Measurements from ENCODE around the gene ALPK1.
"Not testable (repeated sequence)": the region's sequence is repeated elsewhere in the genome, so short reads cannot be mapped to it uniquely, and the experiment has no call there.

Gene ALPK1

GRCh38 chr4:112381996-112382692, 85.0 kb downstream of the ALPK1 start:
- no peak for FAIRE-seq

GRCh38 chr4:112386071-112386470, 88.9 kb downstream of the ALPK1 start:
- FAIRE-seq: no peak

- no peak for FAIRE-seq
Measured at GRCh38 chr4:112402098-112402497, 104.9 kb downstream of the ALPK1 start.

GRCh38 chr4:112403101-112403945, 106.2 kb downstream of the ALPK1 start:
- FAIRE-seq: no peak

- FAIRE-seq: no peak
Measured at GRCh38 chr4:112410364-112410763, 113.2 kb downstream of the ALPK1 start.

GRCh38 chr4:112410804-112411203, 113.6 kb downstream of the ALPK1 start:
- FAIRE-seq: no peak

GRCh38 chr4:112411781-112412550, 114.8 kb downstream of the ALPK1 start:
- no peak for FAIRE-seq

- no peak for FAIRE-seq
Measured at GRCh38 chr4:112416464-112416863, 119.3 kb downstream of the ALPK1 start.

GRCh38 chr4:112418092-112418491, 120.9 kb downstream of the ALPK1 start:
- FAIRE-seq: no peak

- FAIRE-seq: no peak
Measured at GRCh38 chr4:112421911-112422310, 124.7 kb downstream of the ALPK1 start.

- FAIRE-seq: no peak
Measured at GRCh38 chr4:112422644-112423043, 125.5 kb downstream of the ALPK1 start.

GRCh38 chr4:112423591-112423990, 126.4 kb downstream of the ALPK1 start:
- FAIRE-seq: no peak

- no peak for FAIRE-seq
Measured at GRCh38 chr4:112425823-112426222, 128.7 kb downstream of the ALPK1 start.

- FAIRE-seq: no peak
Measured at GRCh38 chr4:112426416-112426815, 129.2 kb downstream of the ALPK1 start.

- no peak for FAIRE-seq
Measured at GRCh38 chr4:112431158-112431557, 134.0 kb downstream of the ALPK1 start.

- no peak for FAIRE-seq
Measured at GRCh38 chr4:112436987-112437386, 139.8 kb downstream of the ALPK1 start.

GRCh38 chr4:112442226-112442625, 145.1 kb downstream of the ALPK1 start:
- not testable (repeated sequence) for FAIRE-seq

GRCh38 chr4:112448306-112449132, 151.3 kb downstream of the ALPK1 start:
- no peak for FAIRE-seq

- no peak for FAIRE-seq
Measured at GRCh38 chr4:112449708-112450107, 152.5 kb downstream of the ALPK1 start.

- FAIRE-seq: no peak
Measured at GRCh38 chr4:112451104-112451503, 153.9 kb downstream of the ALPK1 start.

- FAIRE-seq: no peak
Measured at GRCh38 chr4:112451831-112452230, 154.7 kb downstream of the ALPK1 start.

- no peak for FAIRE-seq
Measured at GRCh38 chr4:112453321-112453720, 156.2 kb downstream of the ALPK1 start.

GRCh38 chr4:112472318-112472717, 175.1 kb downstream of the ALPK1 start:
- no peak for FAIRE-seq
